Aortic smooth muscle cell (primary cell): ENCODE measurements around the gene OSTM1. TPM values are rescaled to one million over a fixed set of nuclear protein-coding genes. Genes with fewer than 3 reads are reported as not detected.

Experiments
- total RNA-seq: library from RNA; depleted of rRNA; stranded (reverse); fragments of >200 nt; gene quantifications from 2 replicates; pipeline ENCODE4 v1.2.3, GENCODE V29; 2014

Gene OSTM1
- 55.8 and 60.0 TPM in 2 replicates for total RNA-seq

GRCh38 chr6:108074359-108075144 lies at the start of gene OSTM1:
Gene OSTM1, minus strand, starts transcription at chr6:108074741. Its CDS starts 90 bp downstream, at chr6:108074651.

Other genes starting within 250 kb of the OSTM1 start
- gene SEC63, start 116.5 kb downstream of the OSTM1 start, total RNA-seq = 21.0 and 29.3 TPM in 2 replicates
- gene NR2E1, start 91.3 kb upstream of the OSTM1 start, total RNA-seq = not detected in 2 replicates
- 164 and 176 TPM in 2 replicates for gene SNX3, start 186.3 kb upstream of the OSTM1 start, total RNA-seq
- 4.0 and 4.8 TPM in 2 replicates for gene AFG1L, start 220.3 kb upstream of the OSTM1 start, total RNA-seq